HG03558 (cell line): ENCODE measurements around the gene LMBRD1.
"Not testable (repeated sequence)": the region's sequence is repeated elsewhere in the genome, so short reads cannot be mapped to it uniquely, and the experiment has no call there.

Source experiments
- ATAC-seq: cut with Tn5 transposase; IDR thresholded peaks from one replicate; pipeline ENCODE4 v1.9.1; 2021; ENCODE audit warnings: moderate number of reproducible peaks; ENCODE audit not compliant: unreplicated experiment; ENCODE audit errors: extremely low read depth

Gene LMBRD1

DNA sequence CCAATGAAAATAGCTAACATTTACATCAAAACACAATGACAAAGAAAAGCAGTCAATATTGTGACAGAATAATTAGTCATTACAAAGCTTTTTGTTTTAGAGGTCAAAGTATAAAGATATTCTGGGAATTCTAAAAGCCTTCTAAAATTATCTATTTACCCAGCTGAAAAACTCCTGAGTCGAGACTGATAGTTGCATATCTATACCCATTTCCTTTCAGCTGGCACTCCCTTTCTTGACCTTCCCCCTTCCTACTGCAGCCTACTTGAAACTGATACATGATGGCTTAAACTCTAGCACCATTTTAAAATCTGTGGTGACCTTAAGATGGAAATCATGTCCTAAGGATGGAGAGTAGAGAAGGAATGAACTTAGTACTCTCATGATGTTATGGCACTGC is 38.6 kb downstream of the LMBRD1 start:
- ATAC-seq = no peak

DNA sequence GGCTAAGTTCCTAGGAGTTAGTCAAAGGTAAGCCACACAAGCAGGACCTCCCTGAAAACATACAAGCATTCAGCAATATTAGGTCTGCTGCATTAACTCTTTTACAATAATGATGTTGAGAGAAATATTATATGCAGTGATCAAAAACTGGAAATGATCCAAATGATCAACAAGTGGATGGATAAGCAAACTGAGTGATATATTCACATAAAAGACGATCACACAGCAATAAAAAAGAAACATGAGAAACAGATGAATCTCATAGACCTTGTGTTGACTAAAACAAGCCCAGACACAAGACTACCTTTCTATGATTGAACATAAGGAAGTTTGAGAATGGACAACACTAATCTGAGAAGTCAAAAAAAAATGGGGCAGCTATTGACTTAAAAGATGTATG is 39.9 kb downstream of the LMBRD1 start:
- ATAC-seq = no peak

DNA sequence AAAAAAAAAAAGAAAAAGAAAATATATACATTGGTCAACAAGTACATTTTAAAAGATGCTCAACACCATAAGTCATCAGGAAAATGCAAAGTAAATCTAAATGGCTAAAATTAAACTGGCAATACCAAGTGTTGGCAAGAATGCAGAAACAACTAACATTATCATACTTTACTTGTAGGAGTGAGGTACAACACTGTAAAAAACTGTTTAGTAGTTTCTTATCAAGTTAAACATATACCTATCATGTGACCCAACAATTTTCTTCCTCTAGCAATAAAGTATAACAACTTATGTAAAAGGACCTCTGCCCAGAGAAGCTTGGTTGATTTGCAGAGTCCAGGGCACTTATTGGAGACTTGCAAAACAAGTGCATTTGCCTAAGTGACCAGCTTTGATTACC is 40.4 kb downstream of the LMBRD1 start:
- no peak for ATAC-seq

DNA sequence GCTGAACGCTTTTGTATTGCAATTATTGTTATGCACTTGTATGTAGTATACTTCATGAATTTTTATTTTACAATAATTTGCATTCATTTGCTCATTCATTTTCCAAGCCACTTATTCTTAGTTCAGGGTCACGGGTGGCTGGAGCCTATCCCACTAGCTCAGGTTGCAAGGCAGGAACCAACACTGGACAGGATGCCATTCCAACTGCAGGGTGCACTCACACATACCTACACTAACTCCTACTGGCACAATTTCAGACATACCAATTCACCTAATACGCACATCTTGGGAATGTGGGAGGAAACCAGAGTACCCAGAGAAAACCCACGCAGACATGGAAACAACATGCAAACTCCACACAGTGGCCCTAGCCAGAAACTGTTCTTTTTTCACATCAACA is 61.8 kb downstream of the LMBRD1 start:
- ATAC-seq = no peak

DNA sequence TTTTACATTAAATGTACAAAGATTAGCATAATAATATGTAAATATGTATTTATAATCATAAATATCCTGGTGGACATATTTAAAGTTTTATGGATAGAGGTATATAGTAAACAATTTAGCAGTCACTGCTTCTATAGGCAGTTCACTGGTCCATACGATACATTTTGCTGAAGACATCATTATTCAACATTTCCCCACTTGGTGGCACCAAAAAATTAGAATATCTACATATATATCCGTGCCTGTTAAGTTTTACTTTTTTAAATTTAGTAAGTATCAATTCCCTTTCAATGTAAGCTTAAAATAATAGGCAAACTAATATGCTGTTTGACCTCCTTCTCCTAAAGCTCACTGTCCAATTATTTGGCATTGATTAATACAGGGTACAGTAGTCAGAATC is 64.2 kb downstream of the LMBRD1 start:
- ATAC-seq = peak; percentile 58

DNA sequence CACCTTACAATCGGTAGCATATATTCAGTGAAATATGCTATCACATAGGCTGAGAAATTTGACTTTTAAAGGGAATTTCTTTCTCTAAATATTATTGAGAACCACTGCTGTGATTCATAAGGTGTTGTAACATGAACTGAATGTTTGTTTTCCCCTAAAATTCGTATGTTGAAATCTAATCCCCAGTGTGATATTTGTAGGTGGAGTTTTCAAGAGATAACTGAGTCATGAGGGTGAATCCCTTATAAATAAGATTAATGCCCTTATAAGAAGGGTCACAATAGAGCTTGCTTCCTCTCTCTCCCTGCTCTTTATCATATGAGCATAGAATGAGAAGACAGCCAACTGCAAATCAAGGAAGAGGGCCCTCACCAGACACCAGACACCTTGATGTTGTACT is 64.8 kb downstream of the LMBRD1 start:
- ATAC-seq = no peak

DNA sequence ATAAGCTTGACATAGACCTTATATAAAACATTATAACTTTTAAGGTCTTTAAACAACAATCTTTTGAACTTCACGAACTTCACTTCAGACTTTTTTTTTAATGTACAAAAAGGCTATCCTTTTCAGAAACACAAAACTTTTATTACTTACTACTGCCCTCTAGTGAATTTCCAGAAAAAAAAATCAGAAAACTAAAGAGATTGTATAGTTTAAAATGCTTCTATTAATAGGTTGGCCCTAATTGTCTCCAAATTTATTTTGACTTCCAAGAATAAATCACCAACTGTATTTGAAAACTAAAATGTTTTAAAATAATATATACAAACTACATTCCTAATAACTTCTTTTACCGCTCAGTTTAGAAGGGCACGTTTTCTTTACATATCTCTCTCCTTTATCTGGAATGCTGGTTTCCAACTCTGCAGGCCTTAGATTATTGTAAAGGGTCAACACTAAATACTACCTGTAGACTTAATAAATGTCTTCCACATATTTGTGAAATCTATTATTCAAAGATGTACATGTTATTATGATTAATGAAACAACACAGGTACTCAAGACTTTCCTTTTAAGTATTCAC is 66.8 kb downstream of the LMBRD1 start:
- ATAC-seq = no peak

DNA sequence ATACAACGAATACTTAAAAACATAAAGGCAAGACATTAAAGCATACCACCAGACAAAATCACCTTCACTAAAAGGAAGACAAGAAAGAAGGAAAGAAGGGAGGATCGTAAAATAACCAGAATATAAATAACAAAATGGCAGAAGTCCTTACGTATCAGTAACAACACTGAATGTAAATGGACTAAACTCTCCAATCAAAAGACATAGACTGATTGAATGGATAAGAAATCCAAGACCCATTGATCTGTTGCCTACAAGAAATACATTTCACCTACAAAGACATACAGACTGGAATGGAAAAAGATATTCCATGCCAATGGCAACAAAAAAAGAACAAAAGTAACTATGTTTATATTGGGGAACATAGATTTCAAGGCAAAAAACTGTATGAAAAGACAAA is 74.1 kb downstream of the LMBRD1 start:
- no peak for ATAC-seq

DNA sequence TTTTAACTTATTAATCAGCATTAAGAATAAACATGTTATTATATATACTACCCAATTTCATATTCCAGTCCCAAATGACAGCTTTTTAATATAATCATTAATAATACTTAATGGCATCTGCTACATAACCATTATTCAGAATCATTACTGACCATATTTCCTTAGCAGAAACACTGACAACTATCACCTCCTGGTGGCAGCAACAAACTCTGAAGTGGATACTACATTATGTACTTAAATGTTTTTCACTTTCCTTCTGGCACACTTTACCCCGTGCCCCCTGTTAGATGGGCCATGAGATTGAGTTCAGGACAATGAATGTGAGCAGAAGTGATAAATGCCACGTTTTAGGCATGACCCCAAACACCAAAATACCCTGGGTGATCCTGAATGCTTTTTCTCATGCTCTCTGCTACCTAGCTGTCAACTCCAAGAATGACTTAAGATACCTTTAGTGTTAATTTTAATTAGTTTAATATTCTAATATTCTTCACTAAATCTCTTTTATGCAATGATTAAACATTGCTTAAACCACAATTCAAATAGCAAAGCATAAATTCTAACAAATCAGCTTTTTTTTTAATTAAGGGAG is 77.1 kb downstream of the LMBRD1 start:
- ATAC-seq = no peak

DNA sequence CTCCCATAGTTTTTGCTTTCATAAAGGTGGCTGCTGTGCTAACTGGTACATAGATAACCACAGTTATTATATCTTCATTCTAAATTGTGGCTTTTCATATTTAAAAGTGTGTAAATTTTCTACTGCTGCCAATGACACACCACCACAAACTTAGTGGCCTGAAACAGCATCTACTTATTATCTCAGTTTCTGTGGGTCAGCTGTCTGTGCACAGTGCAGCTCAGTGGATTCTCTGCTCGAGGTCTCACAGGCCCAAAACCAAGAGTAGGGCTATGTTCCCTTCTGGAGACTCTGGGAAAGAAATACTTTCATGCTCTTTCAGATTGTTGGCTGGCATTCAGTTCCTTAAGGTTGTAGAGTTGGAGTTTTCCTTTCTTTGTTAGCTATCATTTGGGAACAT is 90.1 kb downstream of the LMBRD1 start:
- ATAC-seq = no peak

DNA sequence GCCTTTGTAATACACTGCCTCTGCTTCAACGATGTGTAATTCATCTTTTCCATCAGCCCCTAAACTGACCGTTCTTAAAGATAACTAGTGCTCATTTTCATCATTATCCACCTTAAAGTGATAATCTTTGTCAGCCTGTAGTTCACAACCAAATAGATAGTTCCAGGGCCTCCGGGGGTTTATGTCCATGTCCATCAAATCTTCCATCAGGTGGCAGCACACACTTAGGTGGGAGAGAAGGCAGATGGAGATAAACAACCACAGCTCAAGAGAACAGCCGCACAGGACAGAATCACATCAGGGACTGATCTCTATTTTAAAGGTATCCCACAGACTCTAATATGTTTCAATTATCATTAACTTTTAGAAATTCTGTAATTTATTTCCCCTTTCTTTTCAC is 90.9 kb downstream of the LMBRD1 start:
- ATAC-seq = no peak

DNA sequence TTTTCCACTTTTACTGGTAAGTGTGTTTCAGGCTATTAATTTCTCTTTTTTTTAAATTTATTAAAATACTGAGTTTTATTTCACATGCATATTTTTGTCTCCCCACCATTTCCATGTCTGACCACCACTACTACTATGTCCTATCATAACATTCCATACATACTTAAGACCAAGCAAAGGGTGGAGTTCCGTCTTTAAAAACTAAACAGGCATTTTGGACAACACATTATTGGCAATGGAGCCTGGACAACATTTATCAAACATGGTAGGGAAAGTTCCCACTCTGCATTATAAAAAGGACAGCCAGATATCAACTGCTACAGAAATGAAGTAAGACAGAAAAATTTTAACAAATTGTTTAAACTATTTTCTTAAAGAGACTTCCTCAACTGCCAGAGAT is 91.9 kb downstream of the LMBRD1 start:
- no peak for ATAC-seq

DNA sequence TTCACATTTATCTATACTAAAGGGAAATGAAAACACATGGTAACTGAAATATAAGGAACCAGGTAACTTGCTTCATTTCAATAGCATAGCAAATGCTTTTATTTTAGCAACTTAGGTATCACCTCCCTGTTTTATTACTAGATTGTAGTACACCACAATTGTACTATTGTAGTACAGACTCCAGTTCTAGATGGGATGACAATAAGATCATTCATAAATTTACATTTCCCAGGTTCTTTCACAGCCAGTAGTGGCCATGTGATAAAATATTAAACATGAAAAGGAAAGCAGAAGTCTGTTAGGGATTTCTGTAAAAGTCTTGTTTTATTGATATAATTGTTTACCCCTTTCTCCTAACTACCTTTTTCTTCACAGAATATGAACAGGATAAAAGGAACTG is 97.2 kb downstream of the LMBRD1 start:
- ATAC-seq = no peak

DNA sequence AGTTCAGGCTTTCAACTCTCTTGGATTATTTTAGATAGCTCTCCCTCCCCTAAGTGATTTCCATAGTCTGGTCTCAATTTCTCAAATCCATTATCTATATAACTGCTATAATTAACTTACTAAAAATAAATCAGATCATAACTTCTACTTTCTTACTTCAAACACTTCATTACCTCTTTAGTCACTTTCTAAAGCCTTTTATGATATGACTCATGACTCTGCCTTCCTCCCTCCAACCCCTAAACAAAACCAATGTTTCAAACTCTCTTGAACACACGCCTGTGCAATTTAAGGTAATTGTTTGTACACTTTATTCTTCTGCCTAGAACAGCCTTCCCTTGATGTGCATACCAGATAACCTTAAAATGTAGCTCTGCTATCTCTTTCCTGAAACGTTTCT is 100.5 kb downstream of the LMBRD1 start:
- ATAC-seq = no peak

DNA sequence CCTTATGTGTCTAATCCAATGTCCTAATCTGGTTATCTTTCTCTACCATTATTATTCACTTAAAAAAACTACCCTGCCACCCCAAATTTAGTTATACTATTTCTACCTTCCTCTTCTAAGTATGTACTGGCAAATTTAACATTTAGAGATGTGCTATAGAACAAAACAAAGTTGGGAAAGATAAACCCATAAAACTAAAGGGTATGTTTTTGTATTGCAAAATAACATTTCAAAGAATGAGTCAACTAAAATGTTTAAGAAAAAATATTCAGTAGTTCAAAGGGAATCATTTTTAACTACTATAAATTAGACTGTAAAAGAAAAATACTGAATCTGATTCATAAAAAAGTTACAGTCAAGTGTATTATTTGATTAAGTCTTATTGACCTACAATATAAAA is 103.0 kb downstream of the LMBRD1 start:
- no peak for ATAC-seq

DNA sequence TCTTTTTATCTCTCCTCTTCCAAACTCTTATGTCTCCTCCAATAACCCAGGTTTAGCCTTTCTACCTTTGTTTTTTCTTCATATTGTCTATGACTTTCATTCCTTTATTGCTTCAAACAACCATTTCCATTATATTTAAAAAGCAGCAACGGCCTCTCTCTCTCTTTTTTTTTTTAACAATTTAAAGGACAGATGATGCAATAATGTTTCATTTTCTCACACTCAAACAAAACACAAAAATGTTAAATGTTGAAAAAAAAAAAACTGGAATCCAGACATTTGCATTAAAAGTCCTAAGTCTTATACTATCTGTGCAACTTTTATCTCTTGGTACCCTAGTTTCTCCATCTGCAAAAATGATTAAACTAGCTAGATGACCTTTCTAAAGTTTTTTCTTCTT is 105.8 kb downstream of the LMBRD1 start:
- no peak for ATAC-seq

DNA sequence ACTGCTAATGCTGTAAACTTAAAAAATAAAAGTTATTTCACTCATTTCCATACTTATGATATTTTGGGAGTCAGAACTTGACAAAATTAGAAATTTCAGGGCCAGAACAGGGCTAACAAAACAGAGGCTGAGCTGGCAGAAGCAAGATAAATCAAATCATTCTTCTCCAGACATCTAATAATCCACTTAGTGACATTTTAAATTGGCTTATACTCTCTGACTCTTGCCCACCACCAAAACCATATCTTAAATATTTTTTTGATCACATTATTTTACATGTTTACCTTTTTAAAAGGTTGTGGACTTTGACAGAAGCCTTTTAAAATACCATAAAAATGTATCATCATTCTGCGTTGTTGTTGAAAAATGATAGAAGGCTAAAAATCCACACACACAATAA is 116.5 kb downstream of the LMBRD1 start:
- ATAC-seq = no peak

DNA sequence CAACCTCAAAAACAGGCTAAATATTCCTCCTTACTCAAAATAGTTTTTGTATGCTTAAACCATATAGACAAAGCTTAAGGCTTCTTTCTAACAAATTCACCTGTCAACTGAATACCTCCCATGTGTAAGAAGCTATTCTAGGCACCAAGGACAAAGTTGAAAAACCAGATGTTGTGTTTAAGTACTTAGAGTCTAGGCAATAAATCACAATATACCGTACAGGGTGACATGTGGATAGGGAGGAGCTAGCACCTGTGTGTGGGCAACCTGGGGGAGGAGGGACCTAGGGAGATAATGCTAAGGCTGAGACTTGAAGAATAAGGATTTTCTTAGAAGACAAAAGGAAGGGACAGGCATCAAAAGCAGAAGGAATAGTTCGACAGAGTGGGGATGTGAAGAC is 123.5 kb downstream of the LMBRD1 start:
- ATAC-seq = no peak

DNA sequence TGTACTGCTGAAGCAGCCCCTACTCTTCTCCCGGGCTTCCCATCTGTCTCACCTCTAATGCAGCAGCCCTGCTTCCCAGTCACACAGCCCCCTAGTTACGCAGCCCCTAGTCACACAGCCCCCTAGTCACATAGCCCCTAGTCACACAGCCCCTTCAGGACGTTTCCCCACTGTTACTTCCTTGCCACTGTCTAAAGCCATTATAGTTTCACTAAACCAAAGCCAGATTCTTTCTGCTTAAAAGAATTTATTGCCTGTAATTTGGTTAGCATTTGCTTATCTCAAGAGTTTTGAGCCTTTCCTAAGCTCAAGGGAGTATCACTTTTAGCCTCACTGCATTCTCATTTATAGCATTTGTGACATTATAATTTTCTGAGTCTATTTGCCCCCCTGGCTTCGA is 127.9 kb downstream of the LMBRD1 start:
- ATAC-seq = no peak

DNA sequence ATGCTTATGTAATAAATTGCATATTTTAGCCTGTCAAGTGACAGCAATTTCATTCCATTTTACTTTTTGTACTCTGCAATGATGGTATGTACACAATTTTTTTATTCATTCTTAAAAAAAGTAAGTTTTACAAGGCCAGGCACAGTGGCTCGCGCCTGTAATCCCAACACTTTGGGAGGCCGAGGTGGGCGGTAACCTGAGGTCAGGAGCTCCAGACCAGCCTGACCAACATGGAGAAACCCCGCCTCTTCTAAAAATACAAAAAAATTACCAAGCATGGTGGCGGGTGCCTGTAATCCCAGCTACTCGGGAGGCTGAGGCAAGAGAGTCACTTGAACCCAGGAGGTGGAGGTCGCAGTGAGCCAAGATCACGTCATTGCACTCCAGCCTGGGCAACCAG is 130.0 kb downstream of the LMBRD1 start:
- ATAC-seq = not testable (repeated sequence)

DNA sequence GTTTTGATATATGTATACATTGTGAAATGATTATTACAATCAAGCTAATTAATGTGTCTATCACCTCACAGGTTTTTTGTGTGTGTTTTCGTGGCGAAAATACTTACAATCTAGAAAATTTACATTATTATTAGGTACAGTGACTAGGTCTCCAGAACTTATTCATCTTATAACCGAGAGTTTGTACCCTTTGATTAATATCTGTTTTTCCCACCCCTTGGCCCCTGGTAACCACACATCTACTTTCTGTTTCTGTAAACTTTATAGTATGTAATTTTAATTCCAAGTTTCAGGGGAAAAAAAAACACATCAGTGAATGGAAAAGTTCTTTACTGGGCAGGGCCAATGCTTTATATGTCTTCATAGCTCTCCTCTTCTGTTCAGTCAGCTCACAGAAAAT is 131.4 kb downstream of the LMBRD1 start:
- no peak for ATAC-seq

DNA sequence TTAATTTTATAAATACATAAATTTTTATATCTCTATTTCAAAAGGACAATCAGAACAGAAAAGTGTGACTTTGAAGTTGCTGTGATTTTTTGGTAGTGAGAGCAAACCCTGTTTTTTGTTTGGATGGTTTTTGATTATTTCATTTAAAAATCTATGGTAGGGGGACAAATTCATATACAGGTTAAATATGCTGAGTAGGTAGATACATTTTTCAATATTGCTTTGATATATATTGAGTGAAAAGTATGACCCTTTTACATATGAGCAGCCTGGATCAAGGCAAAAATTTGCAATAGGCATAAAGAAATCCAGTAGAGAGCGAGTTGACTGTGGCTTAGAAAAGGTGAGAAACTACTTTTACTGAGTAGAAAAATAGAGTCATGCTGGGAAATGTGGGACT is 132.3 kb downstream of the LMBRD1 start:
- no peak for ATAC-seq

DNA sequence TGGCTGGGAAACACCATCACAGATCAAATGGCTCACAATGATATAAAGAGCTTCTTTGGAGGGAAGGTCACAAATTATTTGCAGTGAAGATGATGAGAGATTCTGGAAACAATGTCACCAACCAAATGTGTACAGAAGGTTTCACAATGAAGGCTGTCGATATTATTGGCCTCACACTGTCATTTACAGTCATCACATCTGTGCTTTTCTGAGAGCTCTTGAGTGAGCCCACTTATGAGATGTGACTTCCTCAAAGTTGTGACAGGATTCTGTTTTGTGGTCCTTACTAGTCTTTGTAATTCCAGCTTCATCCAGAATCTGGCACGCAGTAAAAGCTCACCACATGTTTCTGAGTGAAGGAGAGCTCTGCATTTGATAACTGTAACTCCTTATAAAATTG is 133.6 kb downstream of the LMBRD1 start:
- no peak for ATAC-seq
